DOHH2 (cell line): Measurements from ENCODE around the gene ZNF236.

Source experiments
- H3F3A ChIP-seq: fragments of 200-600 bp; sonication (generic), shearing (Covaris generic); 2 replicates; pipeline ENCODE4 v1.6.0; 2016; ENCODE audit warnings: antibody characterized with exemption, mild to moderate bottlenecking; ENCODE audit not compliant: control insufficient read depth, insufficient read depth
- H3K27ac ChIP-seq: fragments of 200-600 bp; sonication (generic); 2 replicates; pipeline ENCODE4 v1.5.1; 2014; ENCODE audit warnings: low read depth, mild to moderate bottlenecking, low read length, moderate library complexity
- H3K27me3 ChIP-seq: fragments of 200-600 bp; sonication (generic); 2 replicates; pipeline ENCODE4 v1.6.1; 2014; ENCODE audit warnings: mild to moderate bottlenecking, low read length, mixed read lengths; ENCODE audit not compliant: control insufficient read depth
- H3K36me3 ChIP-seq: fragments of 200-600 bp; sonication (generic); 2 replicates; pipeline ENCODE4 v1.6.1; 2014; ENCODE audit warnings: mild to moderate bottlenecking, low read length, moderate library complexity, mixed read lengths; ENCODE audit not compliant: control insufficient read depth
- H3K4me1 ChIP-seq: fragments of 200-600 bp; sonication (generic); 2 replicates; pipeline ENCODE4 v1.6.1; 2014; ENCODE audit warnings: mild to moderate bottlenecking, low read length, mixed read lengths; ENCODE audit not compliant: control insufficient read depth
- H3K4me2 ChIP-seq: fragments of 200-600 bp; sonication (generic); 2 replicates; pipeline ENCODE4 v1.6.0; 2014; ENCODE audit warnings: mild to moderate bottlenecking, low read length, moderate library complexity
- H3K4me3 ChIP-seq: fragments of 200-600 bp; sonication (generic); 2 replicates; pipeline ENCODE4 v1.5.1; 2014; ENCODE audit warnings: mild to moderate bottlenecking, low read length, mixed read lengths
- H3K79me2 ChIP-seq: fragments of 200-600 bp; sonication (generic); 2 replicates; pipeline ENCODE4 v1.6.1; 2014; ENCODE audit warnings: mild to moderate bottlenecking, low read length, mixed read lengths; ENCODE audit not compliant: control insufficient read depth
- H3K9me2 ChIP-seq: fragments of 200-600 bp; sonication (generic); replicated peaks from 2 replicates; pipeline ENCODE4 v1.6.1; 2014; ENCODE audit warnings: mild to moderate bottlenecking, low read length, mixed read lengths; ENCODE audit not compliant: control insufficient read depth
- H3K9me3 ChIP-seq: fragments of 200-600 bp; sonication (generic); 2 replicates; pipeline ENCODE4 v1.6.1; 2014; ENCODE audit warnings: antibody characterized with exemption, low read length, mixed read lengths; ENCODE audit not compliant: control insufficient read depth, insufficient read depth
- H4K20me1 ChIP-seq: fragments of 200-600 bp; sonication (generic); 2 replicates; pipeline ENCODE4 v1.6.0; 2014; ENCODE audit warnings: low read depth, mild to moderate bottlenecking, antibody characterized with exemption, low read length, moderate library complexity; ENCODE audit not compliant: control insufficient read depth, insufficient read depth
- CTCF ChIP-seq: fragments of 200-600 bp; sonication (generic); IDR thresholded peaks from one replicate; pipeline ENCODE4 v1.5.1; 2014; ENCODE audit warnings: antibody characterized with exemption, mild to moderate bottlenecking, low read depth, low read length; ENCODE audit not compliant: poor library complexity, severe bottlenecking
- EZH2phosphoT487 ChIP-seq: fragments of 200-600 bp; sonication (generic); IDR thresholded peaks from 2 replicates; pipeline ENCODE4 v1.6.1; 2017; ENCODE audit warnings: borderline replicate concordance, mild to moderate bottlenecking, antibody characterized with exemption, low read length, moderate library complexity, mixed read lengths

The ZNF236 gene

GRCh38 chr18:76925501-76925900 lies 103.1 kb downstream of the ZNF236 start:
- peaks cover 83% of the 10 kb centered on the region for H3K36me3 ChIP-seq

GRCh38 chr18:76927223-76927725 lies 104.9 kb downstream of the ZNF236 start:
- Histone ChIP-seq H3K79me2 (no peaks in the 10 kb centered on the region), H3K27ac (no peak overlapping the region), H3K27me3 (no peaks in the 10 kb centered on the region), H3K4me1 (peaks cover 4% of the 10 kb centered on the region), H3K36me3 (peaks cover 88% of the 10 kb centered on the region), H3F3A (no peaks in the 10 kb centered on the region), H4K20me1 (no peaks in the 10 kb centered on the region; the same call in 1 of the 2 replicates), H3K9me2 (no peaks in the 10 kb centered on the region), H3K4me2 (no peak overlapping the region), H3K4me3 (no peak overlapping the region), H3K9me3 (no peaks in the 10 kb centered on the region)
- TF ChIP-seq EZH2phosphoT487 (no peak), CTCF (no peak)

More at GRCh38 chr18:76925501-76925900, 103.1 kb downstream of the ZNF236 start:
- no peaks in the 10 kb centered on the region for H3K9me2 ChIP-seq
- no peaks in the 10 kb centered on the region for H3K27me3 ChIP-seq
- no peaks in the 10 kb centered on the region; the same call in 1 of the 2 replicates for H4K20me1 ChIP-seq
- no peaks in the 10 kb centered on the region for H3F3A ChIP-seq
- peaks cover 9% of the 10 kb centered on the region for H3K4me1 ChIP-seq
- no peak overlapping the region for H3K27ac ChIP-seq
- no peaks in the 10 kb centered on the region for H3K9me3 ChIP-seq
- TF ChIP-seq EZH2phosphoT487 (no peak), CTCF (no peak)
- H3K4me3 ChIP-seq = no peak overlapping the region
- no peaks in the 10 kb centered on the region for H3K79me2 ChIP-seq
- no peak overlapping the region for H3K4me2 ChIP-seq

GRCh38 chr18:76928179-76928868 lies 106.0 kb downstream of the ZNF236 start:
- Histone ChIP-seq H3K4me3 (no peak overlapping the region), H3K4me1 (no peaks in the 10 kb centered on the region), H4K20me1 (no peaks in the 10 kb centered on the region; the same call in 1 of the 2 replicates), H3K27me3 (no peaks in the 10 kb centered on the region), H3F3A (no peaks in the 10 kb centered on the region), H3K79me2 (no peaks in the 10 kb centered on the region), H3K9me2 (no peaks in the 10 kb centered on the region), H3K36me3 (peaks cover 85% of the 10 kb centered on the region), H3K27ac (no peak overlapping the region), H3K9me3 (no peaks in the 10 kb centered on the region), H3K4me2 (no peak overlapping the region)
- TF ChIP-seq EZH2phosphoT487 = no peak
- no peak for TF ChIP-seq CTCF
